Neural crest cell (in vitro differentiated cells): ENCODE data around the gene RDH5. TPM values are rescaled to one million over a fixed set of nuclear protein-coding genes. Genes with fewer than 3 reads are reported as not detected.

Experiments
- DNase-seq: peaks from one replicate; pipeline ENCODE4 v3.0.0; 2021; ENCODE audit warnings: low read depth, mixed read lengths, low spot score
- H3K27ac Mint-ChIP-seq: one replicate; pipeline ENCODE4 v1.8.0; 2021; ENCODE audit warnings: mild to moderate bottlenecking, mixed read lengths; ENCODE audit not compliant: unreplicated experiment
- H3K27me3 Mint-ChIP-seq: 2 replicates; pipeline ENCODE4 v1.8.0; 2021; ENCODE audit warnings: low read depth, mild to moderate bottlenecking, mixed read lengths
- H3K36me3 Mint-ChIP-seq: 2 replicates; pipeline ENCODE4 v1.8.0; 2021; ENCODE audit warnings: low read depth, mild to moderate bottlenecking, mixed read lengths
- H3K4me1 Mint-ChIP-seq: 2 replicates; pipeline ENCODE4 v1.8.0; 2021; ENCODE audit warnings: mixed read lengths
- H3K4me3 Mint-ChIP-seq: one replicate; pipeline ENCODE4 v1.8.0; 2021; ENCODE audit warnings: mild to moderate bottlenecking, mixed read lengths
- H3K9me3 Mint-ChIP-seq: 2 replicates; pipeline ENCODE4 v1.8.0; 2021; ENCODE audit warnings: mixed read lengths
- CTCF ChIP-seq: fragments of 200-600 bp; sonication (generic); conservative IDR thresholded peaks from 2 replicates; pipeline ENCODE4 v1.5.0; 2021; ENCODE audit warnings: antibody characterized with exemption, mild to moderate bottlenecking
- total RNA-seq: library from RNA; stranded (reverse); gene quantifications from 2 replicates; pipeline ENCODE4 v1.2.1, GENCODE V29; 2021

Gene RDH5
- total RNA-seq, 1 donor from 2014 or later: 14.2 TPM

GRCh38 chr12:55728939-55729818 is 9.0 kb downstream of the RDH5 start, which contains the start of gene CD63:
Gene CD63, minus strand, starts transcription at chr12:55729009. Its CDS starts 668 bp downstream, at chr12:55728341.
- Mint-ChIP-seq H3K27ac (peak within 1 kb of the TSS; percentile 94), H3K36me3 (peaks cover 8% of the 10 kb centered on the region), H3K4me3 (peak within 1 kb of the TSS; percentile 94), H3K4me1 (peaks cover 41% of the 10 kb centered on the region), H3K27me3 (no peaks in the 10 kb centered on the region), H3K9me3 (no peaks in the 10 kb centered on the region)
- TF ChIP-seq CTCF: no peak
- DNase-seq: peak; percentile 75

DNA sequence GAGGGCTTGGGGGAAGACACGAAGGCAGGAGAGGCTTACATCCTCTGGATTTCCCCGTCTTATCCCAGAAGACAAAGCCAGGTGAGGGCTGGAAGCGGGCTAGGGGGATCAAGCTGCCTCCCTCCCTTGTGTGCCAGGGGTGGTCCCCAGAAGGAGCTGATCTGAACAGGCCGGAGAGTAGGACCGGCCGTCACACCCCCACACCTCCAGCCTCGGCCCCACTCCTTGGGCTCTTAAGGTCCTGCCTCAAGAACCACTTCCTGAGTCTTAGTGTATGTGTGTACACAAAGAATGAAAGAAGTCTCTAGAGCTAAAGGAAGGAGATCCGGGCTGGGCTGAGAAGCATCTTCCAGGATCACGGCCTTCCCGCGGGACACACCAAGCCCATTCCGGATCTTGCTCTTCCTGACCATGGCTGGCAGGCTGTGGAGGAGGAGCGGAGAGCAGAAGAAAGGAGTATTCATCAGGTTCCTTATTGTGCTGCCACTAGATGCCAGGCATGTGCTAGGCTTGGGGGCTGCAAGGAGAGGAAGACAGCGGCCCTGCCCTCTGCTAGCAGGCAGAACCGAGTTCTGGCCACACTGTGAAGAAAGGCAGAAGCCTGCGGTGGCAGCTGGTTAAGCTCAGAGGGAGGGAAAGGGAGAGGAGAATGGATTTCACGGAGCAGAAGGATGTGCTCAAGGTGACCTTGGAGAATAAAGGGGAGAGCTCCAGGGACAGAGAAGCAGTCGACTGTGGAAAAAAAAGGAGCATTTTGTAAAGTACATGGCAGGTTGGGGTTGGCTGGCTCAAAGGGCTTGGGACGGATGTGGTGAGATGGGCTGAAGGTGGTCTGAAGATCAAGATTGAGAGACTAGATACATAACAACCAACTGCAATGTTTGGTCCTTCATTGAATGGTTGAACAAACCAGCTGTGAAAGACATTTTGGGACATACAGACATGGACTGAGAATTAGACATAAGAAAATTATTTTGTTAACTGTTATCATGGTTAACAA is 9.9 kb downstream of the RDH5 start:
- Mint-ChIP-seq H3K36me3 (peaks cover 8% of the 10 kb centered on the region), H3K27me3 (no peaks in the 10 kb centered on the region), H3K27ac (peak overlapping the region; percentile 94), H3K4me1 (peaks cover 35% of the 10 kb centered on the region), H3K9me3 (no peaks in the 10 kb centered on the region), H3K4me3 (peak overlapping the region; percentile 91)
- no peak for TF ChIP-seq CTCF
- no peak for DNase-seq

DNA sequence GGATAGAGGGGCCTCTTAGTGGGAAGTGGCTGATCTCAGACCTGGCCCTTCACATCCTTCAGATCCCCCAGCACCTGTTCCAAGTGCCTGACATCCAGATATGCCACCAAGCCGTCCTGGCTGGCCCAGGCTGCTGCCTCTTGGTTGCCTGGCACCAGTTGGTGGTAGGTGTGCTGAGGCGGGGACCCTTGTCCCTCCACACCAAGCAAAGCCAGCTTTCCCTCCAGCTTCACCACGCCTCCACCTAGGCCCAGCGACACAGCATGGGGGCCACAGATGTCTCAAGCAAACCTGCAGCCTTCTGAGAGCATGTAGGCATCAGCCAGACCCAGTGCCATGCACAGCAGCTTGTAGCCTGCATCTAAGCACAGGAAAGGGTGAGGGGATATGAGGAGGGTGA is 12.1 kb downstream of the RDH5 start:
- H3K36me3 Mint-ChIP-seq: no peaks in the 10 kb centered on the region
- no peak for TF ChIP-seq CTCF
- no peaks in the 10 kb centered on the region for H3K27me3 Mint-ChIP-seq
- no peak for DNase-seq
- peak overlapping the region; percentile 41 for H3K4me3 Mint-ChIP-seq
- H3K4me1 Mint-ChIP-seq: peaks cover 34% of the 10 kb centered on the region
- H3K9me3 Mint-ChIP-seq: no peaks in the 10 kb centered on the region
- H3K27ac Mint-ChIP-seq: no peak overlapping the region

DNA sequence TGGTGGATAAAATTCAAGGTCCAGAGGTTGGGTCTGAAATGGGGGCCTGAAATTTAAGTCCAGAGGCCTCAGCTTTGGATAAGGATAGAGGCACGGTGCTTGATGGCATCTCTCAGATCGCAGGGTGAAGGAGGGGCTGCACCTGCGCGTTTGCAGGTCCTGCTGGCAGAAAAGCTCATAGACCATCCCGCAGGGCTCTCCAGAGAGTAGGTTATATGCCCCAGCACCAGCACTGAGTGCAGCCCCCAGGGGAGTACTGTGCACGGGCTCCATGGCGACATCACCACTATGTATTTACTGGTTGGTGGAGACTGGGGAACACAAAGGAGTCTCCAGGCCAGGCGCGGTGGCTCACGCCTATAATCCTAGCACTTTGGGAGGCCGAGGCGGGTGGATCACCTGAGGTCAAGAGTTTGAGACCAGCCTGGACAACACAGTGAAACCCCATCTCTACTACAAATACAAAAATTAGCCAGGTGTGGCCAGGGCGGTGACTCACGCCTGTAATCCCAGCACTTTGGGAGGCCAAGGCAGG is 12.9 kb downstream of the RDH5 start:
- no peak for TF ChIP-seq CTCF
- peak overlapping the region; percentile 27 for H3K4me3 Mint-ChIP-seq
- no peaks in the 10 kb centered on the region for H3K9me3 Mint-ChIP-seq
- no peak overlapping the region for H3K27ac Mint-ChIP-seq
- H3K4me1 Mint-ChIP-seq: peaks cover 37% of the 10 kb centered on the region
- no peaks in the 10 kb centered on the region for H3K27me3 Mint-ChIP-seq
- no peak for DNase-seq
- no peaks in the 10 kb centered on the region for H3K36me3 Mint-ChIP-seq

DNA sequence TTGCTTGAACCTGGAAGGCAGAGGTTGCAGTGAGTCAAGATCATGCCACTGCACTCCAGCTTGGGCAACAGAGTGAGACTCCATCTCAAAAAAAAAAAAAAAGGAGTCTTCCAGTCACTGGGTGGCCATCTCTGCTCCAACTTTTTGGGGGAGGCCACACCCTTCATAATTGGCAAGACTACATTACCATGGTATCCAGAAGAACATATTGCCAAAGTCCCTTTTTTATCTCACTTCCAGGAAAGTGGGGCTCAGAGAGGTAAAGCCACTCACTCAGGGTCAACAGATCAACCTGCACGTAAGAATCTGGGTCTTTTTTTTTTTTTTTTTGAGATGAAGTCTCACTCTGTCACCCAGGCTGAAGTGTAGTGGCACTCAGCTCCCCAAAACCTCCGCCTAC is 13.7 kb downstream of the RDH5 start:
- H3K36me3 Mint-ChIP-seq: no peaks in the 10 kb centered on the region
- no peak for TF ChIP-seq CTCF
- no peaks in the 10 kb centered on the region for H3K27me3 Mint-ChIP-seq
- H3K4me1 Mint-ChIP-seq: peaks cover 43% of the 10 kb centered on the region
- H3K27ac Mint-ChIP-seq: no peak overlapping the region
- no peaks in the 10 kb centered on the region for H3K9me3 Mint-ChIP-seq
- no peak overlapping the region for H3K4me3 Mint-ChIP-seq
- no peak for DNase-seq
